ENCODE data around the gene ENKD1.

ENKD1 gene

DNA sequence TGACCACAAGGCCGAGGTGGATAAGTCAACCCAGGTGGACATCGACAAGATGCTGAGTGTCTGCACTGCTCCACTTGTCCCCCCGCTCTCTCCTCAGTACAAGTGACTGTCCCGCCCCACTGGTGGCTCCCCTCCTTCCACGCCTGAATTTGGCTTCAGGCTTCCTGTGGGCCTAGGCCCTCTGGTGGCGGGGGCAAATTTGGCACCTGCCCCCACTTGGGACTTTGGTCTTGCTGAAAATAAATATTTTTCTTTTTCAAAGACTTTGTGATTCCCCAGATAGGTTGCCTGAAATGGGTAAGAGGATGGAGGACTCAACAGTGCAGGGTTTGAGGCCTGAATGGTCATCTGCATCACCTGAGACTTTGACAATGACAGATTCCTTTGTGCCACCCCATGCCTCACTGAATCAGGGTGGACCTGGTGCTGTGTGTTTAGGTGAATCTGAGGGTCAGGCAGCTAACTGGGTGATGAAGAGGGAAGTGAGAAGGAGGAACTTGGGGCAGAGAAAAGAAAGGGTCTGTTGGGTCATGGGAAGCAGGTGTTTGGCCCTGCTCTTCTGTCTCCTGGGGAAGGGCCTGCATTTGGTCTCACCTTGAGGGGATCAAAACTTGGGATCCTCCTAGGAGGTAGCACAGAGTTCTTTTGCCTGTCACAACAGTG lies 2.1 kb upstream of the ENKD1 start:
- H3K27me3 ChIP-seq (ENCODE audit: control insufficient read depth, insufficient read depth, low read length) = peaks cover 5% of the 10 kb centered on the region
- no peak overlapping the region for H3K4me3 ChIP-seq (ENCODE audit: low read length)
- no peaks in the 10 kb centered on the region for H3K9me3 ChIP-seq (ENCODE audit: control insufficient read depth, low read depth, low read length)
- no peak overlapping the region for H3K27ac ChIP-seq (ENCODE audit: low read length)
- peaks cover 9% of the 10 kb centered on the region for H3K4me1 ChIP-seq (ENCODE audit: control insufficient read depth, low read depth, low read length)
- no peak overlapping the region for H3K9ac ChIP-seq (ENCODE audit: low read length)
- no peaks in the 10 kb centered on the region for H3K36me3 ChIP-seq (ENCODE audit: control insufficient read depth, low read depth, low read length)

DNA sequence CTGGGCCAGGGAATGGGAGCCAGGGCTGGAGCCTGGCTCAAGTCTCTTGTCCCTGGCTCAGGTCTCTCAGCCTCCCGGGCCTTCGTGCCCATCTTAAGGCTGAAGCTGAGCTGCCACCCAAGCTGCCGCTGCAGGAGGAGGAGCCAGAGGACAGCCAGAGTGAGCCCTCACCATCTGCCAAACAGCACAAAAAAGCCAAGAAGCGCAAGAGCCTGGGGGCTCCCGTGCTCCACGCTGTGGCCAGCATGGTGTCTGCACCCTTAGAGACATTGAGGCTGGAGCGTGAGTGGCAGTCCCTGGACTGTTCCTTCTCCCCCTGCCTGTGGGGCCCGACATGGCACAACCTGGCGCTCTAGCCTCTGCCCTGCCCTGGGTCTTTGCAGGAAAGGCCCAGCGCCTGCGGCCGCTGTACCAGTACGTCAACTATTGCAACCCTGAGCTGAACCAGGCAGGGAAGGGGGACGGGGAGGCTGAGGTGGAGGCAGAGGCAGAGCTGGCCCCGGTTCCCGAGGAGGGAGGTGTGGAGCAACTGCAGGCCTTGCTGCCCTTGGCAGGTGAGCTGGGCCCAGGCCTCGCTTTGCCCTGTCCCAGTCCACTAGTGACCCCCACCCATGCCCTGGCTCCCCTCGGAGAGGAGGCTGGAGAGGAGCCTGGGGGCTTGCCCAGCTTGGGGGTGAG lies 1.4 kb upstream of the ENKD1 start:
- H3K4me1 ChIP-seq (ENCODE audit: control insufficient read depth, low read depth, low read length) = peaks cover 9% of the 10 kb centered on the region
- peaks cover 5% of the 10 kb centered on the region for H3K27me3 ChIP-seq (ENCODE audit: control insufficient read depth, insufficient read depth, low read length)
- H3K9me3 ChIP-seq (ENCODE audit: control insufficient read depth, low read depth, low read length) = no peaks in the 10 kb centered on the region
- H3K4me3 ChIP-seq (ENCODE audit: low read length) = no peak overlapping the region
- H3K36me3 ChIP-seq (ENCODE audit: control insufficient read depth, low read depth, low read length) = no peaks in the 10 kb centered on the region
- H3K9ac ChIP-seq (ENCODE audit: low read length) = no peak overlapping the region
- H3K27ac ChIP-seq (ENCODE audit: low read length) = no peak overlapping the region

DNA sequence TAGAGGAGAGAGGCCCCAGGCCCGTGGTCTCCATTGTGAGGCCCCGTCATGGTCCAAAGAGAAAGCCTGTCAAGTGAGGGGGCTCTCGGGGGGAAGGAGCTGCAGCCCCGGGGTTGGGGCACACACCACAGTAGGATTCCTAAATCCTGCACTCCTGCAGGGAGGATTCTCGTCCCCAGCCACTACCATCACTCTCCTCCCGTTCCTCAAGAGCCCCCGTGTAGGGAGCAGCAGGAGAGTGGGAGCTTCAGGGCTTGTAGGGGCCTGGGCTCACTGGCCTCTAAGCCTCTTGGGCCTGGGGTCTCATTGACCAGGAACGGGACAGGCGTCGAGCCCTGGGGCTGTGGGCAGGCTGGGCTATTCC lies 885 bp upstream of the ENKD1 start:
- H3K9me3 ChIP-seq (ENCODE audit: control insufficient read depth, low read depth, low read length) = no peaks in the 10 kb centered on the region
- H3K36me3 ChIP-seq (ENCODE audit: control insufficient read depth, low read depth, low read length) = no peaks in the 10 kb centered on the region
- peaks cover 9% of the 10 kb centered on the region for H3K4me1 ChIP-seq (ENCODE audit: control insufficient read depth, low read depth, low read length)
- H3K4me3 ChIP-seq (ENCODE audit: low read length) = peak overlapping the region; percentile 64
- H3K27ac ChIP-seq (ENCODE audit: low read length) = no peak overlapping the region
- H3K27me3 ChIP-seq (ENCODE audit: control insufficient read depth, insufficient read depth, low read length) = peaks cover 5% of the 10 kb centered on the region
- no peak overlapping the region for H3K9ac ChIP-seq (ENCODE audit: low read length)

GRCh38 chr16:67666032-67666551 lies 458 bp downstream of the ENKD1 start:
- no peaks in the 10 kb centered on the region for H3K36me3 ChIP-seq (ENCODE audit: control insufficient read depth, low read depth, low read length)
- no peaks in the 10 kb centered on the region for H3K9me3 ChIP-seq (ENCODE audit: control insufficient read depth, low read depth, low read length)
- no peak overlapping the region for H3K27ac ChIP-seq (ENCODE audit: low read length)
- H3K4me3 ChIP-seq (ENCODE audit: low read length) = peak overlapping the region; percentile 64
- peak overlapping the region; percentile 29 for H3K9ac ChIP-seq (ENCODE audit: low read length)
- peaks cover 9% of the 10 kb centered on the region for H3K4me1 ChIP-seq (ENCODE audit: control insufficient read depth, low read depth, low read length)
- peaks cover 13% of the 10 kb centered on the region for H3K27me3 ChIP-seq (ENCODE audit: control insufficient read depth, insufficient read depth, low read length)

- H3K4me1 ChIP-seq (ENCODE audit: control insufficient read depth, low read depth, low read length) = peaks cover 9% of the 10 kb centered on the region
- H3K36me3 ChIP-seq (ENCODE audit: control insufficient read depth, low read depth, low read length) = no peaks in the 10 kb centered on the region
- peak overlapping the region; percentile 29 for H3K9ac ChIP-seq (ENCODE audit: low read length)
- H3K27ac ChIP-seq (ENCODE audit: low read length) = no peak overlapping the region
- H3K9me3 ChIP-seq (ENCODE audit: control insufficient read depth, low read depth, low read length) = no peaks in the 10 kb centered on the region
- H3K27me3 ChIP-seq (ENCODE audit: control insufficient read depth, insufficient read depth, low read length) = peaks cover 13% of the 10 kb centered on the region
- H3K4me3 ChIP-seq (ENCODE audit: low read length) = peak overlapping the region; percentile 64
Measured at GRCh38 chr16:67665598-67665997, 952 bp downstream of the ENKD1 start.

DNA sequence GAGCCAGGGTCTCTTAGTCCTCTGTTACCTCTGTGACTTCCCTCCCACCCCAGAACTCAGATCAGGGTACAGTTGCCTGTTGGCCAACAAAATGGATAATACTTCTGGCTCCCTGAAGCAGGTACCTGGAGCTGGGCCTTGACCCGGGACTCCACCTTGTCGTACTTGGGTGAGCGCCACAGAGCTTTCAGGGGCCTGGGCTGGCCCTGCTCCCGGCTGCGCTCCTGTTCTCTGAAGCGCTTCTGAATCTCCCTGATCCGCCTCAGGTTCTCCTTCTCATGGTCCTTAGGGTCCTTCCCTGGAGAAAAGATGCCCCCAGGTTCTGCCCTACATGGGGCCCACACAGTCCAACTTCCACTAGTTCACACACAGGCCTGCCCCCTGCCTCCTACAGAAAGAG lies 1.7 kb downstream of the ENKD1 start:
- no peak overlapping the region for H3K4me3 ChIP-seq (ENCODE audit: low read length)
- peaks cover 9% of the 10 kb centered on the region for H3K4me1 ChIP-seq (ENCODE audit: control insufficient read depth, low read depth, low read length)
- peaks cover 13% of the 10 kb centered on the region for H3K27me3 ChIP-seq (ENCODE audit: control insufficient read depth, insufficient read depth, low read length)
- H3K27ac ChIP-seq (ENCODE audit: low read length) = no peak overlapping the region
- H3K9ac ChIP-seq (ENCODE audit: low read length) = no peak overlapping the region
- no peaks in the 10 kb centered on the region for H3K36me3 ChIP-seq (ENCODE audit: control insufficient read depth, low read depth, low read length)
- H3K9me3 ChIP-seq (ENCODE audit: control insufficient read depth, low read depth, low read length) = no peaks in the 10 kb centered on the region

GRCh38 chr16:67664258-67664657 lies 2.3 kb downstream of the ENKD1 start:
- H3K4me3 ChIP-seq (ENCODE audit: low read length) = no peak overlapping the region
- H3K4me1 ChIP-seq (ENCODE audit: control insufficient read depth, low read depth, low read length) = peaks cover 9% of the 10 kb centered on the region
- no peaks in the 10 kb centered on the region for H3K9me3 ChIP-seq (ENCODE audit: control insufficient read depth, low read depth, low read length)
- H3K27ac ChIP-seq (ENCODE audit: low read length) = no peak overlapping the region
- H3K9ac ChIP-seq (ENCODE audit: low read length) = no peak overlapping the region
- H3K36me3 ChIP-seq (ENCODE audit: control insufficient read depth, low read depth, low read length) = no peaks in the 10 kb centered on the region
- H3K27me3 ChIP-seq (ENCODE audit: control insufficient read depth, insufficient read depth, low read length) = peaks cover 13% of the 10 kb centered on the region

DNA sequence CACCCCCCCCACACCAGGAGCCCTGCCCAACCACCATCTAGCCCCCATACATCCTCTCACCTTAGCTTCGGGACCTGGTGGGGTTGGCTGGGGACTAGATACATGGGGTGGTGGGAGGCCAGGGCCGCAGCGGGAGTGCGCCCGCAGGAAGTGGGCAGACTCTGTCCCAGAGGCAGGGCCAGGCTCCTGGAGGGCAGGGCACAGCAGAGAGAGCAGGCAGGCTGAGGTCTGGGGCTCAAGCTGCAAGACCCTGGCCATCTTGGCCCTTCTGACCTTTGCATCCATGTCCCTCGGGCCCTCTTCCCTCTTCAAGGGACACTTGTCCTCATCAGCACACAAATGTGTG lies 2.7 kb downstream of the ENKD1 start:
- H3K4me1 ChIP-seq (ENCODE audit: control insufficient read depth, low read depth, low read length) = peaks cover 9% of the 10 kb centered on the region
- H3K36me3 ChIP-seq (ENCODE audit: control insufficient read depth, low read depth, low read length) = no peaks in the 10 kb centered on the region
- H3K4me3 ChIP-seq (ENCODE audit: low read length) = no peak overlapping the region
- H3K27ac ChIP-seq (ENCODE audit: low read length) = no peak overlapping the region
- no peaks in the 10 kb centered on the region for H3K9me3 ChIP-seq (ENCODE audit: control insufficient read depth, low read depth, low read length)
- peaks cover 17% of the 10 kb centered on the region for H3K27me3 ChIP-seq (ENCODE audit: control insufficient read depth, insufficient read depth, low read length)
- no peak overlapping the region for H3K9ac ChIP-seq (ENCODE audit: low read length)

- no peak overlapping the region for H3K9ac ChIP-seq (ENCODE audit: low read length)
- no peak overlapping the region for H3K27ac ChIP-seq (ENCODE audit: low read length)
- H3K27me3 ChIP-seq (ENCODE audit: control insufficient read depth, insufficient read depth, low read length) = peaks cover 17% of the 10 kb centered on the region
- peaks cover 9% of the 10 kb centered on the region for H3K4me1 ChIP-seq (ENCODE audit: control insufficient read depth, low read depth, low read length)
- no peaks in the 10 kb centered on the region for H3K36me3 ChIP-seq (ENCODE audit: control insufficient read depth, low read depth, low read length)
- H3K9me3 ChIP-seq (ENCODE audit: control insufficient read depth, low read depth, low read length) = no peaks in the 10 kb centered on the region
- H3K4me3 ChIP-seq (ENCODE audit: low read length) = no peak overlapping the region
Measured at GRCh38 chr16:67663151-67663876, 3.2 kb downstream of the ENKD1 start.

DNA sequence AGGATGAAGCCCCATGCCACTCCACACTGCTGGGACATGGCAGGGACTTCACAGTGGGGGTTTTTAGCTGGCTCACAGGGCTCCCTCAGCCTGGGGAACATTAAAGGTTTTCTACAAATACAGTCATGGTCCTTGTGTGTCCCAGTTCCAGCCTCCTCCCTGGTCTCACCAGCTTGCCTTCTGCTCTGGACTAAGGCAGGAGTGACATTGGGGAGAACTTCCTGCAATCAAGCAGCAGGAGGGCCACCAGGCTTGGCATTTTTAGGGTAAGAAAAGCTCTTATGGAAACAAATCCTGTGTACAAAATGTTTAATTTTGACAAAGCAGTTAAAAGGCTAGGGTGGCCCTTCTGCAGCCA lies 3.9 kb downstream of the ENKD1 start:
- H3K4me1 ChIP-seq (ENCODE audit: control insufficient read depth, low read depth, low read length) = peaks cover 9% of the 10 kb centered on the region
- no peak overlapping the region for H3K4me3 ChIP-seq (ENCODE audit: low read length)
- H3K27me3 ChIP-seq (ENCODE audit: control insufficient read depth, insufficient read depth, low read length) = peaks cover 17% of the 10 kb centered on the region
- H3K9me3 ChIP-seq (ENCODE audit: control insufficient read depth, low read depth, low read length) = no peaks in the 10 kb centered on the region
- H3K36me3 ChIP-seq (ENCODE audit: control insufficient read depth, low read depth, low read length) = no peaks in the 10 kb centered on the region
- no peak overlapping the region for H3K9ac ChIP-seq (ENCODE audit: low read length)
- no peak overlapping the region for H3K27ac ChIP-seq (ENCODE audit: low read length)

DNA sequence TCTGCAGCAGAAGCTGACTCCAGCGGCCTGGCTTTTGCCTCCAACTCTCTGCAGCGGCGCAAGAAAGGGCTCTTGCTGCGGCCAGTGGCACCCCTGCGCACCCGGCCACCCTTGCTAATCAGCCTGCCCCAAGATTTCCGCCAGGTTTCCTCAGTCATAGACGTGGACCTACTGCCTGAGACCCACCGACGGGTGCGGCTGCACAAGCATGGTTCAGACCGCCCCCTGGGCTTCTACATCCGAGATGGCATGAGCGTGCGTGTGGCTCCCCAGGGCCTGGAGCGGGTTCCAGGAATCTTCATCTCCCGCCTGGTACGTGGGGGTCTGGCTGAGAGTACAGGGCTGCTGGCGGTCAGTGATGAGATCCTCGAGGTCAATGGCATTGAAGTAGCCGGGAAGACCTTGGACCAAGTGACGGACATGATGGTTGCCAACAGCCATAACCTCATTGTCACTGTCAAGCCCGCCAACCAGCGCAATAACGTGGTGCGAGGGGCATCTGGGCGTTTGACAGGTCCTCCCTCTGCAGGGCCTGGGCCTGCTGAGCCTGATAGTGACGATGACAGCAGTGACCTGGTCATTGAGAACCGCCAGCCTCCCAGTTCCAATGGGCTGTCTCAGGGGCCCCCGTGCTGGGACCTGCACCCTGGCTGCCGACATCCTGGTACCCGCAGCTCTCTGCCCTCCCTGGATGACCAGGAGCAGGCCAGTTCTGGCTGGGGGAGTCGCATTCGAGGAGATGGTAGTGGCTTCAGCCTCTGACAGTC lies 4.5 kb downstream of the ENKD1 start:
- H3K4me1 ChIP-seq (ENCODE audit: control insufficient read depth, low read depth, low read length) = peaks cover 5% of the 10 kb centered on the region
- H3K27me3 ChIP-seq (ENCODE audit: control insufficient read depth, insufficient read depth, low read length) = peaks cover 13% of the 10 kb centered on the region
- no peak overlapping the region for H3K9ac ChIP-seq (ENCODE audit: low read length)
- H3K27ac ChIP-seq (ENCODE audit: low read length) = no peak overlapping the region
- peak overlapping the region; percentile 99 for H3K4me3 ChIP-seq (ENCODE audit: low read length)
- no peaks in the 10 kb centered on the region for H3K9me3 ChIP-seq (ENCODE audit: control insufficient read depth, low read depth, low read length)
- H3K36me3 ChIP-seq (ENCODE audit: control insufficient read depth, low read depth, low read length) = no peaks in the 10 kb centered on the region
